Epithelial cell of esophagus (primary cell): Measurements from ENCODE around the gene EGLN1.
A peak's percentile ranks its signal among the peaks of the same experiment; 100 is the strongest.

Experiments used
- DNase-seq: peaks from one replicate; pipeline ENCODE4 v3.0.0; 2010; ENCODE audit warnings: low read depth
- H3K4me3 ChIP-seq: 2 replicates; pipeline ENCODE4 v1.5.1; 2011; ENCODE audit warnings: mild to moderate bottlenecking, low read length, control low read depth
- TF ChIP-seq, protein P1 (sequence below): IDR thresholded peaks from 2 replicates; pipeline ENCODE4 v1.5.1; 2011; ENCODE audit warnings: low read depth, mild to moderate bottlenecking, low read length, control low read depth, inconsistent platforms; ENCODE audit not compliant: insufficient read depth; ENCODE audit errors: missing control alignments

EGLN1 gene

DNA sequence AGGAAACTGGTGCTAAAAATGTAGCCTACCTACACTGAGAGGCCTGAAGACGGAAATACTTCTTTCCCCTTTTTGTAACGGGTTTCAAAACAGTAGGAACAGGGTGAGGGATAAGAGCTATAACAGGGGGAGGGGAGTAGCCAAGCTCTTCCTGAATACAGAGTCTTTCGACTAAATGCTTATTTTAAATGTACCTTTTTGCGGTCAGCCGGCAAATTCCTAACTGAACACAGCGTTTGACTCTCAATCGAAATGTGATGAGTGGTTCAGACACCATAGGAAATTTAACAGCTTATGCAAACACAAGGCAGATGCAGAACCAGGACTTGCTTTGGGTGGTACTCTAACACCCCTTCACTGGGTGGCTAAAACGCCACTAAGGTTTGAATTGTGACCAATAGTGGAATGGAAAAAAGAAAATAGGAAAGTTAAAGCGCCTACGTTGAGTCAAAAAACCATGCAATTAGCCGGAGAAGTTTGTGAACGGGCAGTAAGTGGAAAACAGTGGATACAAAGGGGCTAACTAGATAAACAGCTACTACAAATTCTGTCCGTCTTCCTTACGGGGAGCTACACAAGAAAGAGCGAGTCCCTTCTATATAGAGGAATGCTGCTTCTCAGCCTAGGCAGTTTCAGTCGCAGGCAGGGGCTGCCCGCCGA lies 1.7 kb downstream of the EGLN1 start:
- H3K4me3 ChIP-seq, result peak overlapping the region; percentile 81
- TF ChIP-seq, protein P1, sequence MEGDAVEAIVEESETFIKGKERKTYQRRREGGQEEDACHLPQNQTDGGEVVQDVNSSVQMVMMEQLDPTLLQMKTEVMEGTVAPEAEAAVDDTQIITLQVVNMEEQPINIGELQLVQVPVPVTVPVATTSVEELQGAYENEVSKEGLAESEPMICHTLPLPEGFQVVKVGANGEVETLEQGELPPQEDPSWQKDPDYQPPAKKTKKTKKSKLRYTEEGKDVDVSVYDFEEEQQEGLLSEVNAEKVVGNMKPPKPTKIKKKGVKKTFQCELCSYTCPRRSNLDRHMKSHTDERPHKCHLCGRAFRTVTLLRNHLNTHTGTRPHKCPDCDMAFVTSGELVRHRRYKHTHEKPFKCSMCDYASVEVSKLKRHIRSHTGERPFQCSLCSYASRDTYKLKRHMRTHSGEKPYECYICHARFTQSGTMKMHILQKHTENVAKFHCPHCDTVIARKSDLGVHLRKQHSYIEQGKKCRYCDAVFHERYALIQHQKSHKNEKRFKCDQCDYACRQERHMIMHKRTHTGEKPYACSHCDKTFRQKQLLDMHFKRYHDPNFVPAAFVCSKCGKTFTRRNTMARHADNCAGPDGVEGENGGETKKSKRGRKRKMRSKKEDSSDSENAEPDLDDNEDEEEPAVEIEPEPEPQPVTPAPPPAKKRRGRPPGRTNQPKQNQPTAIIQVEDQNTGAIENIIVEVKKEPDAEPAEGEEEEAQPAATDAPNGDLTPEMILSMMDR, result no peak
- DNase-seq, result no peak

DNA sequence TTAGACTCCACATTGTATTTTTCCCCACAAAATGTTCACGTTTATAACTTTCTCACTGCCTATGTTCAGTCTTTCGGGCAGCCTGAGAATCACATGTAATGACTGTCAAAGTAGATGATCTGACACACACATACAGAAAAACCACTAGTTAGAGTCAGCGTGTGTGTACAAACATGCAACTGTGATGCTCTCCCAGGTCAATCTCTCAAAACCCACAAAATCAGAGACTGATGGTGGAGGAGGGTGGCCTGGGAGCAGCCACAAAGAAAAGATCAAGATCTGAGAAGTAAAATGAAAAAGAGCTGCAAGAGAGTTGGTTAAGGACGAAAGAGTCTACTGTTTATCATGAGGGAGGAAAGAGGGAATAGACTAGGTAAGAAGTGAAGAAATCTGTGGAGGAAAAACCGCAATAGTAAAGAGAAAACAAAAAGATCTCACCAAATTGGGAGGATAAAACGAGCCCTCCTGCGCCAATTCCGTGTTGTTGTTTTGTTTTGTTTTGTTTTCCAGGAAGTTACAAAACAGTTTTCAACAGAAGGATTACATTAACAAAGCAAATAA lies 2.3 kb downstream of the EGLN1 start:
- TF ChIP-seq, protein P1, result no peak
- H3K4me3 ChIP-seq, result peak overlapping the region; percentile 81
- peak; percentile 13 for DNase-seq

DNA sequence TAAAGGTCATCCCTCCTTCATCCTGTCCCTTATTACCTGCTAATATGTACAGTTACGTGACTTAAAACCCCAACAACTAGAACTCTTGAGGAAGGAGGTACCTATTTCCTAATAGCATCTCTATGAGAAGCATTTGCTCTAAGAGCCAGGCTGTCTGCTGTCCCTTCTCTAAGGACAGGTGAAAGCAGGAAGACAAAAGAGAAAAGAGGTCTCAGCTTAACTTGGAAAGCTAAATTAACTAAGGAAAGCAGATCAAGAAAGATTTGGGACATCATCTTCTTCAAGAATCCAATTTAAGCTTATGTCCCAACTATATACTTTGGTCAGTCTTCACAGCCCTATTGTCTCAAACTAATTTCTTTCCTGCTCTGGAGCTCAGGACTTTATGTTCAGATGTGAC lies 2.9 kb downstream of the EGLN1 start:
- DNase-seq, result peak; percentile 4
- H3K4me3 ChIP-seq, result peak overlapping the region; percentile 81
- TF ChIP-seq, protein P1, result no peak

DNA sequence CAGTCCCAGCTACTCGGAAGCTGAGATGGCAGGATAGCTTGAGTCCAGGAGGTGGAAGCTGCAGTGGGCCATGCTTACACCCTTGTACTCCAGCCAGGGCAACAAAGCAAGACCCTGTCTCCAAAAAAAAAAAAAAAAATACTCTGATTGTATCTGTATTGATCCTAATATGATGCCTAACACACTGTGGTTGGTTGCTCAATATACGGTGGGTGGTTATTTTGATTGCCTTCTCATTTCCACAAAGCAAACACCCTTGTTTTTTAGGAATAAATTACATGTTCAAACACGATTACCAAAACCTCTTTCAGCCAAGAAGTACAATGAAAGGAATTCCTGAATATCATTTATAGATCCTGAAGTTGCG lies 3.4 kb downstream of the EGLN1 start:
- TF ChIP-seq, protein P1, result no peak
- peak; percentile 10 for DNase-seq
- peak overlapping the region; percentile 81 for H3K4me3 ChIP-seq

DNA sequence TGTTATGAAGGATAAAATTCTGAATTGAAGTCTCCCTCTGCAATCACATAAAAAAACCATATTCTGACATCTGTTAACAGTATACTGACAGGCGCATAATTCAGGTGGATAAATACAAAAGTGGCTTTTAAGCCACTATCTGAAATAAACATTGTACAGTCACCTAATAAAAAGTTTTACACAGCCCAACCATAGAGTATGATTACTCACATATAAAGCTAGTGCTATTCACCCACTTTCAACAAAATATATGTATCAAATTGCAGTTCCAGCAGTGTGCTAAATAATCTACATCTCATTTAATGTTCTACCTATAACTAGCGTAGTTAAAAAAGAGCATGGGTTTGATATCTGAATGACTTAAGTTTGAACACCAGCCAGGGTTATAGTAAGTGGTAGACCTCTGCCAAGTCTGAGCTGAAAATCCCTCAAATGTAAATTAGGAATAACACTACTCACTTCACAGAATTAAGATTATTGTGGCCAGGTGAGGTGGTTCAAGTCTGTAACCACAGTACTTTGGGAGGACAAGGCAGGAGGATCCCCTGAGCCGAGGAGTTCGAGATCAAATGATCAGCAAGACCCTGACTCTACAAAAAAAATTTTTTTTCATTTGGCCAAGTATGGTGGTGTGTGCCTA lies 3.9 kb downstream of the EGLN1 start:
- TF ChIP-seq, protein P1, result no peak
- H3K4me3 ChIP-seq, result peak overlapping the region; percentile 81
- DNase-seq, result no peak

DNA sequence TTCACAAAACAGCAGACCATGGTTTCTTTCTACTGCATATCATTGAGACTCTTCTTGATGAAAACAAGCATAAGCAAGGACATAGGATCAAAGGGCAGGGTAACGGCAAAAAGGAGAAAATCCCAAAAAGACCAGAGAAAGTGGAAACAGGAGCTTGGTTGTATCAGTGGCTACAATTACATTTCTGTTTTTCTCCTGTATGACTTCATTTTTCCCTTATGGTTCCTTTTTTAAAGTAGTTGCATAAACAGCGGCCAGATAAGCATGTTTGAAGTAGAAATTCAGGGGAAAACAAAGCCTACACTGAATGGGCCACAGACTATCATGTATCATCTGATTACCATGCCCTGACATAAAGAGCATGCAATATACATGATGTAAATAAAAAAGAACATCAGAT lies 4.6 kb downstream of the EGLN1 start:
- DNase-seq, result no peak
- TF ChIP-seq, protein P1, result no peak
- no peak overlapping the region for H3K4me3 ChIP-seq

DNA sequence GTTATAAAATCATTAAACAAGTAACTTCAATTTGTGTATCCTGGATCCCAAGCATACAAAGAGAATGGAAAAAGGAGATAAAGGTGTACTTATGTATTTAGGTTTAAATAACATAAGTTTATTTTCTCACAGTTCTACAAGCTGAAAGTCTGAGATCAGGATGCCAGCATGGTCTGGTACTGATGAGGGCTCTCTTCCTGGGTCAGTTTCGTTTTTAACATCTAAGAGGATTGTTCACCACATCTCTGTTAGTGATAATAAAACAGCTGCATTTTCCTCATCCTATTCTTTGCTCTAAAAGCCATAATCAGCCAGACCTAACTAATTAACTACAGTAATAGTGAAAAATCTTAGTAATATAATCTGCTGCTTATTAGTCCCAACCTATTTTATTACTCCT lies 5.2 kb downstream of the EGLN1 start:
- no peak for DNase-seq
- TF ChIP-seq, protein P1, result no peak
- H3K4me3 ChIP-seq, result no peak overlapping the region
